ENCODE results near the gene KLHL15. TPM values are rescaled to one million over a fixed set of nuclear protein-coding genes. Genes with fewer than 3 reads are reported as not detected.

KLHL15 gene
- total and polyA plus RNA-seq, 9 donors: 3.7 to 19.2 (median 12.6) TPM

DNA sequence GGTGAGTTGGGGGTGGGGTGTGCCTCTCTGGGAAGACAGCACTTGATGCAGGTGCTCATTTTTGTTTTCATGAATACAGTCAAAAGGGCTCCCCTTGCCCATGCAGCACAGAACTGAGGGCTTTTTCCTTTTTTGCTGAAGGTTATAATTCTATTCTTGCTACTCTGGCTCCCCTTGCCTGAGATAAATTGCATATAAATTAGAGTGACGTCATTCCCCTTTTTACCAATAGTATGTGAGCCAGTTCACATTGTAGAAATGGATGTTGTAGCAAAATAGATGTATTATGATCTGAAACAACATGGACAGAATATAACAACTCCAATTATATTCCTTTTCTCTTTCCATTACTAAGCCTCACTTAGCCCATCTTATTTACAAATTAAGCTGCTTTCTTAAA lies 90.8 kb downstream of the KLHL15 start:
- no peaks in the 10 kb centered on the region for H3K9me3 ChIP-seq
- TF ChIP-seq POLR2A (IDR thresholded peaks at IDR 0.05) (no peak), EP300 (IDR thresholded peaks at IDR 0.05) (no peak)
- TF ChIP-seq, protein P1, sequence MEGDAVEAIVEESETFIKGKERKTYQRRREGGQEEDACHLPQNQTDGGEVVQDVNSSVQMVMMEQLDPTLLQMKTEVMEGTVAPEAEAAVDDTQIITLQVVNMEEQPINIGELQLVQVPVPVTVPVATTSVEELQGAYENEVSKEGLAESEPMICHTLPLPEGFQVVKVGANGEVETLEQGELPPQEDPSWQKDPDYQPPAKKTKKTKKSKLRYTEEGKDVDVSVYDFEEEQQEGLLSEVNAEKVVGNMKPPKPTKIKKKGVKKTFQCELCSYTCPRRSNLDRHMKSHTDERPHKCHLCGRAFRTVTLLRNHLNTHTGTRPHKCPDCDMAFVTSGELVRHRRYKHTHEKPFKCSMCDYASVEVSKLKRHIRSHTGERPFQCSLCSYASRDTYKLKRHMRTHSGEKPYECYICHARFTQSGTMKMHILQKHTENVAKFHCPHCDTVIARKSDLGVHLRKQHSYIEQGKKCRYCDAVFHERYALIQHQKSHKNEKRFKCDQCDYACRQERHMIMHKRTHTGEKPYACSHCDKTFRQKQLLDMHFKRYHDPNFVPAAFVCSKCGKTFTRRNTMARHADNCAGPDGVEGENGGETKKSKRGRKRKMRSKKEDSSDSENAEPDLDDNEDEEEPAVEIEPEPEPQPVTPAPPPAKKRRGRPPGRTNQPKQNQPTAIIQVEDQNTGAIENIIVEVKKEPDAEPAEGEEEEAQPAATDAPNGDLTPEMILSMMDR (IDR thresholded peaks at IDR 0.05): no peak
- no peaks in the 10 kb centered on the region for H3K27me3 ChIP-seq
- H3K4me3 ChIP-seq: no peak overlapping the region
- no peak for DNase-seq
- intact Hi-C loops (cut with DNase I): no loop called here
- no peaks in the 10 kb centered on the region for H3K4me1 ChIP-seq (ENCODE audit: insufficient read depth)
- WGBS, 3 donors: 9 to 18% (median 17%) methylated on average over 1 of the region's 1 CpG
- H3K36me3 ChIP-seq: no peaks in the 10 kb centered on the region
- no peak overlapping the region for H3K27ac ChIP-seq

- TF ChIP-seq POLR2A (IDR thresholded peaks at IDR 0.05) (no peak), EP300 (IDR thresholded peaks at IDR 0.05) (no peak)
- TF ChIP-seq, protein P1 (IDR thresholded peaks at IDR 0.05): no peak
- H3K4me3 ChIP-seq: no peak overlapping the region
- no peaks in the 10 kb centered on the region for H3K27me3 ChIP-seq
- H3K4me1 ChIP-seq (ENCODE audit: insufficient read depth): no peaks in the 10 kb centered on the region
- no peak overlapping the region for H3K27ac ChIP-seq
- DNase-seq: no peak
- no peaks in the 10 kb centered on the region for H3K36me3 ChIP-seq
- 53 to 68% (median 68%) methylated on average over 11 of the region's 11 CpGs for WGBS, 3 donors
- intact Hi-C loops (cut with DNase I): no loop called here
- no peaks in the 10 kb centered on the region for H3K9me3 ChIP-seq
Measured at GRCh38 chrX:23935106-23935505, 91.9 kb downstream of the KLHL15 start.

Other genes starting within 250 kb of the KLHL15 start
- 1,000 to 10,000 TPM in 1 of 7 donors, 100 to 1,000 TPM in 4, 10 to 100 TPM in 2; 58.7 to 3,021 (median 142) TPM for gene SAT1, start 244.0 kb downstream of the KLHL15 start, total RNA-seq
- 100 to 1,000 TPM; 227 to 470 TPM for gene SAT1, start 244.0 kb downstream of the KLHL15 start, polyA plus RNA-seq
- gene APOO, start 119.2 kb downstream of the KLHL15 start, total RNA-seq: 10 to 100 TPM in 6 of 7 donors, 1 to 10 TPM in 1; 6.0 to 35.3 (median 13.3) TPM
- gene APOO, start 119.2 kb downstream of the KLHL15 start, polyA plus RNA-seq: 10 to 100 TPM in 1 of 2 donors, 1 to 10 TPM in 1; 8.8 to 39.5 TPM
- under 1 TPM in 3 of 7 donors, not detected in 4; 0.10 to 0.72 (median 0.34) TPM for gene CXorf58, start 119.2 kb downstream of the KLHL15 start, total RNA-seq
- gene CXorf58, start 119.2 kb downstream of the KLHL15 start, polyA plus RNA-seq: under 1 TPM in 1 of 2 donors, not detected in 1; 0.04 TPM
- 100 to 1,000 TPM; 121 to 384 (median 267) TPM for gene EIF2S3, start 27.8 kb upstream of the KLHL15 start, total RNA-seq
- 100 to 1,000 TPM; 149 to 187 TPM for gene EIF2S3, start 27.8 kb upstream of the KLHL15 start, polyA plus RNA-seq
- 10 to 100 TPM; 34.5 to 87.8 (median 82.5) TPM for gene ZFX, start 122.5 kb upstream of the KLHL15 start, total RNA-seq
- gene ZFX, start 122.5 kb upstream of the KLHL15 start, polyA plus RNA-seq: 10 to 100 TPM; 16.1 to 20.5 TPM